GM21786 (cell line): Measurements from ENCODE around the gene SIX3.

ENCODE experiments used
- ATAC-seq: cut with Tn5 transposase; IDR thresholded peaks from one replicate; pipeline ENCODE4 v1.9.1; 2021; ENCODE audit not compliant: unreplicated experiment

The SIX3 gene

GRCh38 chr2:44930274-44931197 is 11.0 kb upstream of the SIX3 start:
- ATAC-seq, result no peak

DNA sequence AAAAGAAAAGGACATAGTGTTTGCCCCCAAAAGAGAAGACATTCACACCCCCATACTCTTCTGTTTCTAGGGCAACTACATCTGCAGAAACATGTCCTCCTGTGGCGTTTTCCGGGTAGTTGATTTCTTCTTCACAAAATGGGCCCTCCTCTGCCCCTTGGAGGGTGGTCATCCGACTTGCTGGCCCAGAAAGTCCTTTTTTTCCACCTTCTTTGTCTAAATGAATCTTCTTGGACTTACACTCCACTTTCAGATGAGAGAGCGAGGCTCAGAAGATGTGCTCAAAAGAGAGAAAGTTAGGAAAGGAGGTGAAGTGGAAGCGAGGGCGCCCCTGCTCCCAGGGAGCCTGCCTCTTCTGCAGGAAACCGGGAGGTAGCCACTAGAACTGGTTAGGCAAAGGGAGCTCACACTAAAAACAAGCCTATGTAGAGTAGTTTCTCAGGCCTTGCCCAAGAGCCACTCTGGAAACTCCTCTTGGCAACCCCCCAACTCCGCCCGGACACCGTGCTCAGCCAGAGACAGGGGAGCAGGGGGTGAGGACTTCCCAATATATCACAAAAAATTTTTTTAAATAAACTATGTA is 10.2 kb upstream of the SIX3 start:
- ATAC-seq, result no peak

GRCh38 chr2:44932079-44932478 is 9.4 kb upstream of the SIX3 start:
- ATAC-seq, result no peak

DNA sequence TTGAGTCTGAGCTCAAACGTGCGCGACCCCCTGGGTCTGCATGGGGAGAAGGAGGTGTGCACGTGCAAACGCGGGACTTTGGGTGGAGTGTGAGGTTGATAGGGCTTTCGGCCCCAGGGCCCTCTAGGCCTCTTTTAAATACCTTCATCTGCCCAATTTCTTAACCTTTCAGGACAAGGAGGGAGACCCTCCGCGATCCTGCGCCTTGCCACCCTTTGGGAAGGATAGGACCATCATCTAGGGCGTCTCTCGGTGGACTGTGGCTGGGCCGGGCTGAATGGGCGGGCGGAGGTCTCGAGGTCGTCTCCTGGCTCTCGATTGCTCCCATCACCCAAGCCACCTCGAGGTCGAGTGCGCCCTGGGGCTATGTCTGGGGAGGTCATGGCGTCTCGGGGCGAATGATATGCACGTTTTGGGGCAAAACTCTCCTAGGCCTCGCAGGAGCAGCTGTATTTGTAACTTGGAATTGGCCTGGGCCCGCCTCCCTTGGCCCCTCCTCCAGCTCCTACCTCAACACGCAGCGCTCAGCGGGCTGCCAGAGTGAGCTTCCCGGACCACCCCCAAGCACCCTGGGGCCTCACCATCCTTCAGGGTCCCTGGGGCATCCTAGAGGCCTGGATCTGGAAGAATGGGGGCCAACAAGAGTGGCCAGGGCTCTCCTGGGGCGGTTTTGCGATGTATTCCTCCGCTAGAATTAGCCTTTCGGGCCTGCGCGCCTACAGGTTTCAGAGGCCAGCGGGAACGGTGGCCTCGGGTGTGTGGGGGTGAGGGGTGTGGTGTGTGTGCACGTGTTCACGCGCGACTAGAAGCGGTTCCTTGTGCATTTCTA is 8.7 kb upstream of the SIX3 start:
- ATAC-seq, result no peak

- ATAC-seq, result no peak
These were observed 8.0 kb upstream of the SIX3 start for GRCh38 chr2:44933434-44933951.

GRCh38 chr2:44934038-44934982 is 7.2 kb upstream of the SIX3 start:
- no peak for ATAC-seq

DNA sequence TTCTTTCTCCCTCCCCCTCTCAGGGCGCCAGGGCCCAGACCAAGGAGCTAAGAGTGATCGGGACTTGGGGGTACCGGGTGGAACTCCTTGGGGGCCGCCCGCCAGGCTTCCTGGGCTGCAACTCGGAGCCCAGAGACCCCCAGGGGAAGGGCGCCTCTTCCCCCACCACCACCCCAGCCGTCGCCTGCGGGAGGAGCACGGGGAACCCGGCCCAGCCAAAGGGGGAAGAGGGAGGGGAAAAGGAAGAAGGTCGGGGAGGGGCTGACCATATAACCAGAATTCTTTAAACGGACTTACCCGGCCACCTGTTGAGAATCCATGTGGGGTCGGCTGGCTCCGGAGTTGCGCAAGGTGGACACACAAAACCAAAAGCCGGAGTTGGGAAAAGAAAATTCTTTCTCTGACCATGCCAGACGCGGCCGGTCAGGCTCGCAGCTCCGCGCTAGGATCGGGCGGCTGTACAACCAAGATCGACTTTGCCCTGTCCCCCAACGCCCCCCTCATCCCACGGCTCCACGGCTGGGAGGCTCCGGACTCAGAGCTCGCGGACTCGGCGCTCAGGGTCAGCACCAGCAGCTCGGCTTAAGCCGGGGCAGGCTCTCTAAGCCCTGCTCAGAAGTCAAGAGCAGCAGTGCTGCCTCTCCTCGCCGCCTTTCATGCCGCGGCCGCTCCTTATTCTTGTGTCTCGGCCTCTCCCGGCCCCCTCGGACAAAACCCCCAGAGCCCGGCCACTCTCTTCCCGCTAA is 6.3 kb upstream of the SIX3 start:
- no peak for ATAC-seq

GRCh38 chr2:44935729-44936098 is 5.8 kb upstream of the SIX3 start:
- no peak for ATAC-seq

- ATAC-seq, result no peak
These were observed 5.2 kb upstream of the SIX3 start for GRCh38 chr2:44936275-44936674.

DNA sequence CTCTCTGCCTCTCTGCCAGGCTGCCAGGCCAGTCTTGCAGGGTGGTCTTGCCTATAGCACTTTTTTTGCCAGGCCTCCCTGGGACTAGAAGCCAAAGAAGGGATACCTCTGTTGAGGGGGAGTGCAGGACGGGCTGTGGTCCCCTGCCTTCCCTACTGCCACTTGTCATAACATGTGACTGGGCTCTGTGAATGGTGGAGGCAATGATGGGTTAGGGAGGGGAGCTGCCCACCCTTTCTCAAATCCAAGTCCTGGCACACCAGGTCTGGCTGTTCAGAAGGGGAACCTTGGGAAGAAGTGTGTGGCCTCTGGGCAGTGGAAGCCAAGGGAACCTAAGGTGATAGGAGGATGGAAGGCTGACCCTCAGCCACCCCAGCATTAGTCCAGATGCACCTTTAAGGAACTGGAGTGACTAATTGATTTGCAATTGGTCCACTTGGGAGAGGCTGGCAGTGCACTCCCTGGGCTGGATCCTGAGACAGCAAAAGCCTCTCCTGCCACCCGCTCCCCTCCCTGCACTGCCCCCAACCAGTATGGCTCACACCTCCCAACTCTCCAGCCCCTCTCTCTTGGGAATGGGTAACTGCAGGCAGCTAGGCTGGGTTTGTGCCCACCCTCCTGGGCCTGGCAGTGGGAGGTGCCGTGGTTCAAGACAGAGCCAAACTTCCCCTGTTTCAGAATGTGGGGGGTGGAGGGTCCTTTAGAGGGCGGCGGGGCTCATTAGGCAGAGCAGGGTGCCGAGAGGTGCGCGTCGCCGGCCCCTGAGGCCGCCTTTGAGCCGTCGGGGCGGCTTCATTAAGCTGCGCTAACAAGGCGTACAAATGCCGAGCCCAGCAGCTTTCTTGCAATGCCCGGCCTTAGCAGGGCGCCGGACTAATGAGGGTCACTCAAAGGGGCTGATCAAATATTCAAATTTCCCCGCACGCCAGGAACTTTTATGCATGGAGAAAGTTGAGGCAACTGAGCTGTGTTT is 4.5 kb upstream of the SIX3 start:
- no peak for ATAC-seq

- peak; percentile 36 for ATAC-seq
These were observed 3.7 kb upstream of the SIX3 start for GRCh38 chr2:44937688-44938240.

GRCh38 chr2:44938287-44939105 is 3.0 kb upstream of the SIX3 start:
- ATAC-seq, result no peak

- ATAC-seq, result no peak
These were observed 2.1 kb upstream of the SIX3 start for GRCh38 chr2:44939106-44940048.

GRCh38 chr2:44940049-44940494 is 1.4 kb upstream of the SIX3 start:
- ATAC-seq, result no peak

- no peak for ATAC-seq
These were observed 604 bp upstream of the SIX3 start for GRCh38 chr2:44940732-44941464.
